OCI-LY7 (cell line): ENCODE results near the gene SMYD3. TPM values are rescaled to one million over a fixed set of nuclear protein-coding genes. Genes with fewer than 3 reads are reported as not detected.

Experiments
- BruUV-seq: library from RNA; stranded (reverse); fragments of 400-500 nt; replicated peaks from 2 replicates; lab custom pipeline; 2021; lab: Mats Ljungman, UMichigan
- CTCF ChIA-PET: fragments of 300-600 bp; sonication (Branson Sonifier 250); formaldehyde crosslinking; loops from one replicate; lab custom pipeline; 2022; ENCODE audit warnings: antibody characterized with exemption; ENCODE audit not compliant: unreplicated experiment; lab: Charles Lee
- POLR2A ChIA-PET: fragments of 300-600 bp; sonication (Branson Sonifier 250); formaldehyde crosslinking; loops from one replicate; lab custom pipeline; 2022; ENCODE audit warnings: antibody characterized with exemption; lab: Charles Lee
- DNase-seq: peaks from one replicate; pipeline ENCODE4 v3.0.0-alpha.2; 2015; ENCODE audit warnings: low spot score
- H2AFZ ChIP-seq: fragments of 200-600 bp; sonication (generic), shearing (Covaris generic); 2 replicates; pipeline ENCODE4 v1.6.1; 2014; ENCODE audit warnings: mild to moderate bottlenecking, antibody characterized with exemption, low read length, moderate library complexity
- H3K27ac ChIP-seq: fragments of 200-600 bp; sonication (generic); 2 replicates; pipeline ENCODE4 v1.5.1; 2014; ENCODE audit warnings: mixed run types, low read depth, mild to moderate bottlenecking, moderate library complexity, low read length, inconsistent platforms; ENCODE audit not compliant: poor library complexity, severe bottlenecking
- H3K36me3 ChIP-seq: fragments of 200-600 bp; sonication (generic); 2 replicates; pipeline ENCODE4 v1.6.1; 2014; ENCODE audit warnings: mild to moderate bottlenecking, antibody characterized with exemption, low read length, moderate library complexity, mixed read lengths; ENCODE audit not compliant: insufficient read depth
- H3K4me1 ChIP-seq: fragments of 200-600 bp; sonication (generic); 2 replicates; pipeline ENCODE4 v1.5.1; 2014; ENCODE audit warnings: mild to moderate bottlenecking, low read length; ENCODE audit not compliant: insufficient read depth, poor library complexity, severe bottlenecking
- H3K4me2 ChIP-seq: fragments of 200-600 bp; sonication (generic); 2 replicates; pipeline ENCODE4 v1.6.1; 2014; ENCODE audit warnings: mild to moderate bottlenecking, low read length
- H3K4me3 ChIP-seq: fragments of 200-600 bp; sonication (generic); 2 replicates; pipeline ENCODE4 v1.5.1; 2014; ENCODE audit warnings: mild to moderate bottlenecking, low read depth, low read length; ENCODE audit not compliant: poor library complexity, severe bottlenecking
- H3K79me2 ChIP-seq: fragments of 200-600 bp; sonication (generic); 2 replicates; pipeline ENCODE4 v1.6.1; 2016; ENCODE audit warnings: low read depth, mild to moderate bottlenecking, low read length, moderate library complexity, mixed read lengths; ENCODE audit not compliant: insufficient read depth
- H3K9me2 ChIP-seq: fragments of 200-600 bp; sonication (generic); 2 replicates; pipeline ENCODE4 v1.6.1; 2016; ENCODE audit warnings: mild to moderate bottlenecking, low read length, mixed read lengths; ENCODE audit not compliant: insufficient read depth
- H3K9me3 ChIP-seq: fragments of 200-600 bp; sonication (generic); 2 replicates; pipeline ENCODE4 v1.6.1; 2014; ENCODE audit warnings: mild to moderate bottlenecking, mixed run types, low read length, mixed read lengths
- H4K20me1 ChIP-seq: fragments of 200-600 bp; sonication (generic); 2 replicates; pipeline ENCODE4 v1.6.1; 2014; ENCODE audit warnings: mild to moderate bottlenecking, antibody characterized with exemption, low read length, moderate library complexity, mixed read lengths; ENCODE audit not compliant: insufficient read depth
- EZH2phosphoT487 ChIP-seq: fragments of 200-600 bp; sonication (generic); IDR thresholded peaks from 2 replicates; pipeline ENCODE4 v1.6.1; 2018; ENCODE audit warnings: low read depth, borderline replicate concordance, mild to moderate bottlenecking, mixed run types, antibody characterized with exemption, low read length, moderate library complexity, mixed read lengths
- intact Hi-C: fragments of 100-400 bp; cut with micrococcal nuclease; formaldehyde crosslinking; loops from one replicate; pipeline ENCODE4 v1.10.0; 2022; ENCODE audit not compliant: unreplicated experiment
- total RNA-seq, 2 experiments: library from RNA; depleted of rRNA in 1 of 2; stranded (reverse); fragments of >200 nt in 1 of 2; shearing (Covaris generic) in 1 of 2; gene quantifications; 2 replicates each; pipeline ENCODE4 v1.2.3, GENCODE V29; 2014 to 2022
- TF ChIP-seq, protein P1 (sequence below): fragments of 200-600 bp; sonication (generic); conservative IDR thresholded peaks from 2 replicates; pipeline ENCODE4 v1.5.1; 2014; ENCODE audit warnings: mild to moderate bottlenecking, antibody characterized with exemption, low read length, moderate library complexity, mixed read lengths

SMYD3 gene
- total RNA-seq, 2 experiments from 2014 or later: 28.9 to 34.5 TPM

DNA sequence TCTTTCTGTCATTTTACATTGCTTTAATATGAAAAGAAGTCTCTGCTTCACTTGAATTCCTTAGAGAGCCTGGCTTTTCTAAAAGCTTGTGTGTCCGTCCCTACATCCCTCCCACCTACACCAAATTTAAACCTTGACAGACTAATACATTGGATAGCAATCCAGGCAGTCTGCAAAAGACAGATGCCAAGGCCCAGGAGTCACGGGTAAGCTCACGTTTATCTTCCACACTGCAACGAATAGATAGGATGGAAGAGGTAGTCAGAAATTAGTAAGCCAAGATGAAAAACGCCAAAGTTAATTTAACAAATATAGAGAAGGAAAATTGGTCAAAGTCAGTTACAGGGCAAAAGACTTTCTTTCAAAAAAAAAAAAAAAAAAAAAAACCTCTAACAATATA, 338.1 kb downstream of the SMYD3 start:
- intact Hi-C loops: no loop called here
- BruUV-seq: no TSS peak
- Histone ChIP-seq H3K9me3 (no peaks in the 10 kb centered on the region), H3K27ac (no peak overlapping the region), H4K20me1 (no peaks in the 10 kb centered on the region), H3K79me2 (no peaks in the 10 kb centered on the region), H3K36me3 (no peaks in the 10 kb centered on the region), H3K9me2 (no peaks in the 10 kb centered on the region), H3K4me3 (no peak overlapping the region), H3K4me1 (no peaks in the 10 kb centered on the region), H3K4me2 (no peak overlapping the region), H2AFZ (no peak overlapping the region)
- ChIA-PET POLR2A (interaction anchor here (0.6 to 0.7 kb wide), 3 partner anchors 756 to 1042 kb away, joined by 3 to 7 read pairs (median 3); no protein-coding TSS in a partner anchor), CTCF (no interaction called here)
- no peak for DNase-seq
- no peak for TF ChIP-seq EZH2phosphoT487
- TF ChIP-seq, protein P1, sequence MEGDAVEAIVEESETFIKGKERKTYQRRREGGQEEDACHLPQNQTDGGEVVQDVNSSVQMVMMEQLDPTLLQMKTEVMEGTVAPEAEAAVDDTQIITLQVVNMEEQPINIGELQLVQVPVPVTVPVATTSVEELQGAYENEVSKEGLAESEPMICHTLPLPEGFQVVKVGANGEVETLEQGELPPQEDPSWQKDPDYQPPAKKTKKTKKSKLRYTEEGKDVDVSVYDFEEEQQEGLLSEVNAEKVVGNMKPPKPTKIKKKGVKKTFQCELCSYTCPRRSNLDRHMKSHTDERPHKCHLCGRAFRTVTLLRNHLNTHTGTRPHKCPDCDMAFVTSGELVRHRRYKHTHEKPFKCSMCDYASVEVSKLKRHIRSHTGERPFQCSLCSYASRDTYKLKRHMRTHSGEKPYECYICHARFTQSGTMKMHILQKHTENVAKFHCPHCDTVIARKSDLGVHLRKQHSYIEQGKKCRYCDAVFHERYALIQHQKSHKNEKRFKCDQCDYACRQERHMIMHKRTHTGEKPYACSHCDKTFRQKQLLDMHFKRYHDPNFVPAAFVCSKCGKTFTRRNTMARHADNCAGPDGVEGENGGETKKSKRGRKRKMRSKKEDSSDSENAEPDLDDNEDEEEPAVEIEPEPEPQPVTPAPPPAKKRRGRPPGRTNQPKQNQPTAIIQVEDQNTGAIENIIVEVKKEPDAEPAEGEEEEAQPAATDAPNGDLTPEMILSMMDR: no peak

DNA sequence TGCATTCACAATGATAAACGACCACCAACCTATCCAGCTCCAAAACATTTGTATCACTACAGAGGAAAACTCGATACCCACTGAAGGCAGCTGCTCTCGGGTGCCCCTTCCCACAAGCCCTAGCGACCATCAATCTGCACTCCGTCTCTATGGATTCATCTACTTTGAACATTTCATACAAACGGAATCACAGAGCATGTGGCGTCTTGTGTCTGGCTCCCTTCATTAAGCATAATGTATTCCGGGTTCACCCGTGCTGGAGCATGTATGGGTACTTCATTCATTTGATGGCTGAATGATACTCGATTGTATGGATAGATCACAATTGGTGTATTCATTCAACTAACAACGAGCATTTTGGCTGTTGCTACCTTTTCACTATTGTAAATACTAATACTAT, 340.2 kb downstream of the SMYD3 start:
- H3K79me2 ChIP-seq: no peaks in the 10 kb centered on the region
- no peak for TF ChIP-seq EZH2phosphoT487
- TF ChIP-seq, protein P1: no peak
- no peaks in the 10 kb centered on the region for H3K9me2 ChIP-seq
- no peak overlapping the region for H3K4me2 ChIP-seq
- H3K27ac ChIP-seq: no peak overlapping the region
- BruUV-seq: no TSS peak
- DNase-seq: no peak
- no peaks in the 10 kb centered on the region for H3K9me3 ChIP-seq
- intact Hi-C loops: no loop called here
- CTCF ChIA-PET: no interaction called here
- H2AFZ ChIP-seq: no peak overlapping the region
- H3K4me3 ChIP-seq: no peak overlapping the region
- no peaks in the 10 kb centered on the region for H4K20me1 ChIP-seq
- no peaks in the 10 kb centered on the region for H3K36me3 ChIP-seq
- H3K4me1 ChIP-seq: no peaks in the 10 kb centered on the region
- POLR2A ChIA-PET: no interaction called here

DNA sequence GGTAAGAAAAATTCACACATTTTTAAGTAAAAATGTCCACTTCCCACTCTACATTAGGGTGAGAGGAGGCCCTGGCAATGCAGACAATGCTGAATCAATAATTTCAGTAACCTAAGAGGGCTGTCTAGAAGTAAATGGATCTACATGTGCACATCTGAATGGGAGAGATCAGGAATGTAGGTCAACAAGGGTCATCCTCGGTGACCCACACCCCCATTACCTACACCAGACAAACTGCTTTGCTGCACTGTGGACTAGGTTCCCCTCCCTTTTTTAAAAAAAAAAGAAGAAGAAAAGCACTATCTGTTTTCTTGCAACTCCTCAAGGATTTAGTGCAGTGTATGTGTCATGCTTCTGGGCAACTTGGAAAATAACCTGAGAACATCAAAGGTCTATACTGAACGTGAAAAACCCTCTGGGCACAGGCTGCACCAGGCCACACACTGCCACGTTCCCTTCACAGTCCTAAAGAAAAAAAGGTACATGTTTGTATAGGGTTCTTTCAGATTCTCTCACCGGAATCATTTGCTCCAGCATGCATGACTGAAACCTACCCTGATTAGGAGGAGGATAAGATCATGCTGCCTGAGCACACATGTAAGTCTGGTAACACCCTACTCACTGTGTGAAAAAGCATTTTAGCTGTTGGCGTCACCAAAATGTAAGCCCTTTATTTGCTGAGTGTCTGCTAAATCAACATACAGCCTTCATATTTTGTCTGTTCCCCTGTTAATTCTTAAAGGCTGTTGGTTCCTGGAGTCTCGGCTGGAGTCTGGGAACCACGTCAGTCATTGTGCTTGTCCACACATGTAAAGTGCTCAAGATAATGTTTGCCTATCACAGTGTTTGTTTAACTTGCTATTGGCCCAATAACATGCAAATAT, 341.0 kb downstream of the SMYD3 start:
- H3K4me2 ChIP-seq: no peak overlapping the region
- H2AFZ ChIP-seq: no peak overlapping the region
- TF ChIP-seq, protein P1: no peak
- no peak for TF ChIP-seq EZH2phosphoT487
- H4K20me1 ChIP-seq: no peaks in the 10 kb centered on the region
- CTCF ChIA-PET: no interaction called here
- no peak overlapping the region for H3K4me3 ChIP-seq
- H3K4me1 ChIP-seq: no peaks in the 10 kb centered on the region
- no TSS peak for BruUV-seq
- no peaks in the 10 kb centered on the region for H3K36me3 ChIP-seq
- no peak for DNase-seq
- H3K9me3 ChIP-seq: no peaks in the 10 kb centered on the region
- intact Hi-C loops: no loop called here
- no peaks in the 10 kb centered on the region for H3K79me2 ChIP-seq
- no peaks in the 10 kb centered on the region for H3K9me2 ChIP-seq
- no peak overlapping the region for H3K27ac ChIP-seq
- POLR2A ChIA-PET: interaction anchor here (0.7 kb wide), 1 partner anchor 301 kb away, joined by 4 read pairs; no protein-coding TSS in a partner anchor
